ENCODE measurements around the gene SFRP2. TPM values are rescaled to one million over a fixed set of nuclear protein-coding genes. Genes with fewer than 3 reads are reported as not detected.

SFRP2 gene
- total RNA-seq, 1 experiment from 2014 or later = not detected

- no peaks in the 10 kb centered on the region for H3K36me3 ChIP-seq (ENCODE audit: low read depth)
- 0 out of 2 replicates have a peak, but pooled peaks cover 6% of the 10 kb centered on the region for H3K4me1 ChIP-seq (replicated peaks; ENCODE audit: insufficient read depth)
- intact Hi-C loops (cut with micrococcal nuclease; ENCODE audit: unreplicated experiment) = no loop called here
- TF ChIP-seq CTCF (conservative IDR thresholded peaks at IDR 0.05) (no peak), EZH2 (IDR thresholded peaks at IDR 0.05; ENCODE audit: low read depth) (no peak)
- no peaks in the 10 kb centered on the region for H3F3A ChIP-seq (ENCODE audit: insufficient read depth, low read depth)
- H3K9me2 ChIP-seq (ENCODE audit: insufficient read depth) = no peaks in the 10 kb centered on the region
- no peak for DNase-seq
- BruUV-seq (replicated peaks) = no TSS peak
- no peaks in the 10 kb centered on the region for H3K79me2 ChIP-seq (ENCODE audit: low read depth)
- H3K9me3 ChIP-seq (ENCODE audit: insufficient read depth, low read depth) = no peaks in the 10 kb centered on the region
- H3K4me3 ChIP-seq = no peak overlapping the region
- H4K20me1 ChIP-seq (ENCODE audit: insufficient read depth) = no peaks in the 10 kb centered on the region
- H3K4me2 ChIP-seq = no peak overlapping the region
- H2AFZ ChIP-seq = no peak overlapping the region
- CTCF ChIA-PET = no interaction called here
- no peaks in the 10 kb centered on the region for H3K27me3 ChIP-seq (ENCODE audit: insufficient read depth, low read depth)
- POLR2A ChIA-PET (ENCODE audit: unreplicated experiment) = no interaction called here
- H3K27ac ChIP-seq = no peak overlapping the region
Measured at GRCh38 chr4:153777421-153777820, 11.5 kb downstream of the SFRP2 start.

GRCh38 chr4:153776601-153777000, 12.3 kb downstream of the SFRP2 start:
- Histone ChIP-seq H3K9me3 (ENCODE audit: insufficient read depth, low read depth) (no peaks in the 10 kb centered on the region), H3K36me3 (ENCODE audit: low read depth) (no peaks in the 10 kb centered on the region), H3K4me2 (no peak overlapping the region), H3K4me3 (no peak overlapping the region), H3K27ac (no peak overlapping the region), H3K27me3 (ENCODE audit: insufficient read depth, low read depth) (no peaks in the 10 kb centered on the region), H3F3A (ENCODE audit: insufficient read depth, low read depth) (no peaks in the 10 kb centered on the region), H3K9me2 (ENCODE audit: insufficient read depth) (no peaks in the 10 kb centered on the region), H3K4me1 (replicated peaks; ENCODE audit: insufficient read depth) (no peaks in the 10 kb centered on the region), H3K79me2 (ENCODE audit: low read depth) (no peaks in the 10 kb centered on the region), H4K20me1 (ENCODE audit: insufficient read depth) (no peaks in the 10 kb centered on the region), H2AFZ (no peak overlapping the region)
- BruUV-seq (replicated peaks) = no TSS peak
- intact Hi-C loops (cut with micrococcal nuclease; ENCODE audit: unreplicated experiment) = no loop called here
- TF ChIP-seq CTCF (conservative IDR thresholded peaks at IDR 0.05) (no peak), EZH2 (IDR thresholded peaks at IDR 0.05; ENCODE audit: low read depth) (no peak)
- POLR2A ChIA-PET (ENCODE audit: unreplicated experiment) = no interaction called here
- DNase-seq = no peak
- CTCF ChIA-PET = no interaction called here

DNA sequence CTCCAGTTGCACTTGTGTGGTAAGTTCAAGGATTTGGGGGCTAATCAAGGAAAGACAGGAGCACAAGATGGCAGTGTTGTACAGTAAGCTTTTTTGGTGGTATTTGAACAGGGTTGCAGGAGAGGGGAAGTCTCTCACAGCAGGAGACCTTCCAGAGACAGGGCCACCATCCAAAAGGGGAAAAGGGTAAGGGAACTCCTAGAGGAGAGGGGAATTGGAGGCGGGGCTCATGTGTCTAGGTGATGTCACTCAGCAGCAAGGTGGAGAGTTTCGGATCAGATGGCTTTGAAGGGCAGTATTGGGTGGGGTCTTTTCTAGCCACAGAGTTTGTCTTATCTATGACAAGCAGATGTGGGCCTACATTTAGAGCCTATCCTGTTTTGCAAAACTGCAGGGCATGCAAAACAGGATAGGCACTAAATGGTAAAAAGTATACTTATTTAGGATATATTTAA, 15.6 kb downstream of the SFRP2 start:
- Histone ChIP-seq H3K4me1 (replicated peaks; ENCODE audit: insufficient read depth) (no peaks in the 10 kb centered on the region), H2AFZ (no peak overlapping the region), H3K27me3 (ENCODE audit: insufficient read depth, low read depth) (no peaks in the 10 kb centered on the region), H3K4me2 (no peak overlapping the region), H3K27ac (no peak overlapping the region), H3K36me3 (ENCODE audit: low read depth) (no peaks in the 10 kb centered on the region), H3F3A (ENCODE audit: insufficient read depth, low read depth) (no peaks in the 10 kb centered on the region), H4K20me1 (ENCODE audit: insufficient read depth) (no peaks in the 10 kb centered on the region), H3K9me3 (ENCODE audit: insufficient read depth, low read depth) (no peaks in the 10 kb centered on the region), H3K9me2 (ENCODE audit: insufficient read depth) (no peaks in the 10 kb centered on the region), H3K79me2 (ENCODE audit: low read depth) (no peaks in the 10 kb centered on the region), H3K4me3 (no peak overlapping the region)
- ChIA-PET POLR2A (ENCODE audit: unreplicated experiment) (no interaction called here), CTCF (no interaction called here)
- intact Hi-C loops (cut with micrococcal nuclease; ENCODE audit: unreplicated experiment) = no loop called here
- no peak for DNase-seq
- TF ChIP-seq EZH2 (IDR thresholded peaks at IDR 0.05; ENCODE audit: low read depth) = no peak
- TF ChIP-seq CTCF (conservative IDR thresholded peaks at IDR 0.05) = no peak
- no TSS peak for BruUV-seq (replicated peaks)
